HUDEP-2 (cell line): ENCODE measurements around the gene SBNO2.

Experiments used
- DNase-seq, 76 experiments: peaks; one replicate each; lab custom pipeline; 2025; ENCODE audit not compliant: unreplicated experiment in 76 of 76; lab: John Stamatoyannopoulos, UW

Gene SBNO2

GRCh38 chr19:1108291-1109031 is 65.6 kb downstream of the SBNO2 start:
- DNase-seq = no peak

- DNase-seq = no peak
Measured at GRCh38 chr19:1107661-1108261, 66.3 kb downstream of the SBNO2 start.

DNA sequence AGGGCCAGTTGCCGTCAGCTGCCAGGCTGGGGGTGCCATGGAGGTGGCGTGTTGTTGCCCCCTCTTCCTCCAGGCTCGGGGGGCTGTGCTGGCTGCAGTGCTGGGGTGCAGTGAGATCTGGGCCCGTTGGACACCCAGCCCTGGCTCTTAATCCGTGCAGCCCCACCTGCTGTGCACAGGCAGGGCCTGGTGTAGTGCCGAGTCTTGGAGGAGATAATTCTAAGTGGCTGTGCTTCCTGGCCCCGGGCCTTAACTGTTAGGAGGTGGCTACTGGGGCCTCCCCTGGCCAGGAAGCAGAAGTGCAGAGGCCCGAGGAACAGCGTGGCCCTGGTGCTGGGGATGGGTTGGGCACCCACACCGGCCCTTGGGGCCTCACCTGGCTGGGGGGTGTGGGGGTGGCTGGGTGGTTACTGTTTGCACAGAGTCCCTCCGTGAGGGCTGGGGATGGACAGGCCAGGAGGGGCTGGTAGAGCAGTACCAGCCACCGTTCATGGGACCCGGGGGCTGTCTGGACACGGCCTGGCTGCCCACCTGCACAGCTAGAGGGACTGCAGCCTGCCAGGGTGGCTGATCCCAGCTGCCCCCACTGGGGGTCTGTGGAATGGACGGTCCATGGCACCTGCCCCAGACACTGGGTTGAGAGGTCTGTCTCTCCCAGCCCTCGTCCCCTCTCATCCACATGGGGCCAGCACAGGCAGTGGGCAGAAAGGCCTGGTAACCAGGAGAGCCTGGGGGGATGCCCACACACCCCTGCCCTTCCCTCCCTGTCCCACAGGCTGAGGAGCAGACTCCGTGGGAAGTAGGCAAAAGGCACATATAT is 67.0 kb downstream of the SBNO2 start:
- peak in 70 of 76 experiments; percentile 35 to 89 (median 73) for DNase-seq

- DNase-seq = no peak
Measured at GRCh38 chr19:1105873-1106840, 67.9 kb downstream of the SBNO2 start.

GRCh38 chr19:1105008-1105872 is 68.8 kb downstream of the SBNO2 start:
- DNase-seq = no peak

DNA sequence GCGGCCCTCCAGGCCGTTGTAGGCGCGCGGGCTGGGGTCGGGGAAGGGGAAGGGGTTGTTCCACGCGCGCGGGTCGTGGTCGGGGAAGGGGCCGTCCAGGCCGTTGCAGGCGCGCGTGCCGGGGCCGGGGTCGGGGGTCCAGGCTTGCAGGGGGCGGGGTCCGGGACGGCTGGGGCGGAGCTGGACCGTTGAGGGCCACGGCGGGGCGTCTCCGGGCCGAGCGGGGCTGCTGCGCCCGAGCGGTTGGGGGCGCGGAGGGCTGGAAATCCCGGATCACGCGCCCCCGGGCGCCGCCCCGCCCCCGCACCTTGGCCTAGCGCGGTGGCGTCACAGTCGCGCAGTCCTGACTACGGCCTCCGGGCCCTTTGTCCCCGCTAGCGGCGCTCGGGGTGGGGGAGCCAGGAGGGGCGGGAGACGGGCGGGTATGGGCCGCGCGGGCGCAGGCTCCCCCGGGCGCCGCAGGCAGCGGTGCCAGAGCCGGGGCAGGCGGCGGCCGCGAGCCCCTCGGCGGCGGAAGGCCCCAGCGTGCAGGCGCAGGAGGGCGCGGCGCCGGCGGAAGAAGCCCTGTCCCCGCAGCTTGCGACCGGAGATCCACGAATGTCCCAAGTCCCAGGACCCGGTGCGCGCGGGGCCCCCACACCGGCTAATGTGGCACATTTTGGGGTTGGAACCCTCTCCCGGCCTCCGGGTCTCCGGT is 69.6 kb downstream of the SBNO2 start:
- peak in 62 of 76 experiments; percentile 7 to 80 (median 60) for DNase-seq

DNA sequence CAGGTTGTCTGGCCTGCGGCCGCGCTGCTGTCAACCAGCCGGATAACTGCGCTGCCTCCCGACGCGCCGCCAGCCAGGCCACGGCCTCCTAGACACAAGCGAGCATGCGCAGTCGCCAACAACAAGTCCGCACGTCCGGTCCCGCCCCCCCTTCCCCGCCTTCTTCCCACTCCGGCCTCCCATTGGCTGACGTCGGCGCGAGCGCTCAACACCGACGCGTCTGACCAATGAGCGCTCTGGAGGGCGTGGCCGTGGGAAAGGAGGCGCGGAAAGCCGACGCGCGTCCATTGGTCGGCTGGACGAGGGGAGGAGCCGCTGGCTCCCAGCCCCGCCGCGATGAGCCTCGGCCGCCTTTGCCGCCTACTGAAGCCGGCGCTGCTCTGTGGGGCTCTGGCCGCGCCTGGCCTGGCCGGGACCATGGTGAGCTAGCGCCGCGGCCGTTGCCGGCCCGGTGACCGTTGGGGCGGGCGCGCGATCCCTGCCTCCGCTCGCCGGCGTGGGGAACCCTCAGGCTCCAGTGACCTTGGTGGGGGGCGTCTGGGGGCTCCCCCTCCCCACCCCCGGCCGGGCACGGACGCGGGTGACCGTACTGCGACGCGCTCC is 70.3 kb downstream of the SBNO2 start, which contains the start of gene GPX4:
GPX4 (plus strand) TSS at position 287 of the 603 bp plus-strand sequence; CDS start at position 337, 50 bp downstream.
- peak in 75 of 76 experiments; percentile 85 to 100 (median 99) for DNase-seq

- no peak for DNase-seq
Measured at GRCh38 chr19:1103132-1103707, 70.8 kb downstream of the SBNO2 start.

- no peak for DNase-seq
Measured at GRCh38 chr19:1102407-1103131, 71.5 kb downstream of the SBNO2 start.

GRCh38 chr19:1101337-1101698 is 72.8 kb downstream of the SBNO2 start:
- no peak for DNase-seq

GRCh38 chr19:1098177-1099051 is 75.7 kb downstream of the SBNO2 start:
- no peak for DNase-seq

GRCh38 chr19:1097810-1098176 is 76.3 kb downstream of the SBNO2 start:
- no peak for DNase-seq

DNA sequence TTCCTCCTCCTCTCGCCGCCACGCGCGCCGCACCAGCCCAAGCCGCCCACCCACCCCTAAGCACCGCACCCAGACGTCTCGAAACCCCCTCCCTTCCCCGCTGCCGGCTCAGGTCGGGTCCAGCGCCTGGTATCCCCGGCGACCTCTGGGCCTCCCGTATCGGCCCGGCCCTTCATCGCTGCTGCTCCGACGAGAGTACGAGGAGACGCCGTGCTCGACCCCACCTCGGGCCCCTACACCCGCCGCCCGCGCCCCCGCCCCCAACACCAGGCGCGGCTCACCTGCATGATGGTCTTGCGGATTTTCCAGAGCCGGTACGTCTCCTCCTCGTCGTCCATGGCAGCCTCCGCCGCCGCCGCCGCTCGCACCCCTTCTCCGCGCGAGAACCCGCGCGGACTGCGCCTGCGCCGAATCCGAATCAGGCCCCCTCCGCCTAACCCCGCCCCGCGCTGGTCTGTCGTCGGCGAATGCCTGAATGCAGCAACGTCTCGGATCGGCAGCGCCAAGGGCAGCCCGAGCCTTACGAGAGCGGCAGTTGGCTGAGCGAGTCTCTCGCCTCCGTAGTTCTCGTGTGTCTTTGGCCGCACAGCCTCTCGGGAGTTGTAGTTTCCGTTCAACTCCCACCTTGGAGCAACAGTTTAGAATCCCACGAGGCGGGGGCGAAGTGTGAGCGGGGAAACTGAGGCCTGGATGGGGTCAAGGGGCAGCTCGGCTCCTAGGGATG is 78.9 kb downstream of the SBNO2 start, which contains the start of gene POLR2E:
POLR2E (minus strand) TSS at position 398 of the 724 bp plus-strand sequence; CDS start at position 338, 60 bp downstream.
- peak; percentile 64 to 100 (median 99) for DNase-seq

DNA sequence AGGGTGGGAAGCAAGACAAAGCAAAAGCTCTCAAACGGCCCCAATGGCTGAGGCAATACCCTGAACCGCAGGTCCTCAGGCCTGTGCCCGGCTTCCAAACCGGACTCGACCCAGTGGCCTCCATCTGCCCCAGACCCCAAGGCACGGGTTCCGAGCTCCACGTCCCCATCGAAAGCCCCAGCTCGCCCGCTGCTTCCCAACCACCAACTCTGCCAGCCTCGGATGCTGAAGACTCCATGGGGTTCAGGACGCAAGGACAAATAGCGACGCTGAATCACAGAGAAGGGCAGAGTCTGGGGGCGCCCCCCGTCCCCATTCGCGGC is 79.5 kb downstream of the SBNO2 start:
- DNase-seq = no peak

DNA sequence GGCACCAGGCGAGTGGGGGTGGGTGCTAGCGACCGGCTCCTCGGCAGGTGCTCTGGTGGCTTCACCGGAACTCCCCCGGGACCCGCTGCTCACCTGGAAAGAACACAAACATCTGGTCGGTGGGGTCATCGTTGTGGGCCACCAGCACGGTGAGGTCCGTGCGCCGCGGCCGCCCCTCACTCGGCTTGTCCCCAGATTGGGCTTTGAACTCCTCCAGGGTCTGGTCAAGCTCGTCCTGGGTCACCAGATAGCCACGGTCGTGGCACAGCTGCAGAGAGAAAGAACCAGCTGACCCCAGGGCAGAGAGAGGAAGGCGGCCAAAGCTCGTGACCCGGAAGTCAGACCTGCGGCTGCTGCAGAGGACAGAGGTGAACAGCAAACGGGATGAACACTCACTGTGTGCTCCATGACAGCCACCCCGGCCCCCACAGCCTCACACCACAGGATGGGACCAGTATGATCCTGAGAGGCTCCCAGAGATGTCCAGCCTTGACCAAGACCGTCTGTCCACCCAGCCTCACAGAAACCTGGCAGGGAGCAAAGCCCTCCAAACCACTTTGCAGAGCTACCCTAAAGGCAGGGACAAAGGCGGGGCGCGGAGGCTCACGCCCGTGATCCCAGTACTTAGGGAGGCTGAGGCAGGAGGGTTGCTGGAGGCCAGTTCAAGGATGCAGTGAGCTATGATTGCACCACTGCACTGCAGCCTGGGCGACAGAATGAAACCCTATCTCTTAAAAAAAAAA is 80.1 kb downstream of the SBNO2 start:
- DNase-seq = no peak
